MM.1S (cell line): Measurements from ENCODE around the gene ZBTB42.

ENCODE experiments used
- EZH2 ChIP-seq: fragments of 300-600 bp; sonication (generic); optimal IDR thresholded peaks from 2 replicates; pipeline ENCODE3; 2017; ENCODE audit warnings: low read depth, mild to moderate bottlenecking, antibody characterized with exemption, low read length, mixed read lengths
- EZH2phosphoT487 ChIP-seq: fragments of 300-600 bp; sonication (generic); IDR thresholded peaks from 2 replicates; pipeline ENCODE4 v1.6.1; 2018; ENCODE audit warnings: antibody characterized with exemption, low read length
- TF ChIP-seq, protein P1 (sequence below): fragments of 300-600 bp; sonication (generic); IDR thresholded peaks from 2 replicates; pipeline ENCODE4 v1.5.1; 2016; ENCODE audit warnings: antibody characterized with exemption, low read length, mixed read lengths

DNA sequence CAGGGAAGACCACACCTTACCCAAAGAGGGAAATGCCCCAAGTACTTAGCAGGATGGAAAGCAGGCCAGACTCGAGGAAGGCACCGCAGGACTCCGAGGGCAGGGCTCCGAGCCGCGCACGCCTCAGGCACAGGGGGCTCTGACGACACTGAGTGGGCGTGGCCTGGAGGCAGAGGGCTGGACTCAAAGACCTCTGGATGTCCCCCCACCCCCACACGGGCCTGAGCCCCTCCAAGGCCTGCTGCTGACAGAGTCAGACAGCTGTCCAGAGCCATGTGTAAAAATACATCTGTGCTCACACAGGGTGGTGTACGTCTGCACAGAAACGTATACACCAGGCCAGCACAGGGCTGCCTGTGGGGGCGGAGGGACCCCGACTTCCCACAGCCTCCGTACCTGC lies 6.8 kb upstream of the ZBTB42 start:
- TF ChIP-seq, protein P1, sequence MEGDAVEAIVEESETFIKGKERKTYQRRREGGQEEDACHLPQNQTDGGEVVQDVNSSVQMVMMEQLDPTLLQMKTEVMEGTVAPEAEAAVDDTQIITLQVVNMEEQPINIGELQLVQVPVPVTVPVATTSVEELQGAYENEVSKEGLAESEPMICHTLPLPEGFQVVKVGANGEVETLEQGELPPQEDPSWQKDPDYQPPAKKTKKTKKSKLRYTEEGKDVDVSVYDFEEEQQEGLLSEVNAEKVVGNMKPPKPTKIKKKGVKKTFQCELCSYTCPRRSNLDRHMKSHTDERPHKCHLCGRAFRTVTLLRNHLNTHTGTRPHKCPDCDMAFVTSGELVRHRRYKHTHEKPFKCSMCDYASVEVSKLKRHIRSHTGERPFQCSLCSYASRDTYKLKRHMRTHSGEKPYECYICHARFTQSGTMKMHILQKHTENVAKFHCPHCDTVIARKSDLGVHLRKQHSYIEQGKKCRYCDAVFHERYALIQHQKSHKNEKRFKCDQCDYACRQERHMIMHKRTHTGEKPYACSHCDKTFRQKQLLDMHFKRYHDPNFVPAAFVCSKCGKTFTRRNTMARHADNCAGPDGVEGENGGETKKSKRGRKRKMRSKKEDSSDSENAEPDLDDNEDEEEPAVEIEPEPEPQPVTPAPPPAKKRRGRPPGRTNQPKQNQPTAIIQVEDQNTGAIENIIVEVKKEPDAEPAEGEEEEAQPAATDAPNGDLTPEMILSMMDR = no peak
- TF ChIP-seq EZH2 (no peak), EZH2phosphoT487 (no peak)
